ENCODE results near the gene MICALL2. TPM values are rescaled to one million over a fixed set of nuclear protein-coding genes. Genes with fewer than 3 reads are reported as not detected.

MICALL2 gene
- total RNA-seq, 4 donors from 2014 or later: 1.8 to 19.7 (median 12.6) TPM

GRCh38 chr7:1434165-1434718, 25.0 kb downstream of the MICALL2 start:
- TF ChIP-seq POLR2A (IDR thresholded peaks at IDR 0.05): no peak
- TF ChIP-seq, protein P1, sequence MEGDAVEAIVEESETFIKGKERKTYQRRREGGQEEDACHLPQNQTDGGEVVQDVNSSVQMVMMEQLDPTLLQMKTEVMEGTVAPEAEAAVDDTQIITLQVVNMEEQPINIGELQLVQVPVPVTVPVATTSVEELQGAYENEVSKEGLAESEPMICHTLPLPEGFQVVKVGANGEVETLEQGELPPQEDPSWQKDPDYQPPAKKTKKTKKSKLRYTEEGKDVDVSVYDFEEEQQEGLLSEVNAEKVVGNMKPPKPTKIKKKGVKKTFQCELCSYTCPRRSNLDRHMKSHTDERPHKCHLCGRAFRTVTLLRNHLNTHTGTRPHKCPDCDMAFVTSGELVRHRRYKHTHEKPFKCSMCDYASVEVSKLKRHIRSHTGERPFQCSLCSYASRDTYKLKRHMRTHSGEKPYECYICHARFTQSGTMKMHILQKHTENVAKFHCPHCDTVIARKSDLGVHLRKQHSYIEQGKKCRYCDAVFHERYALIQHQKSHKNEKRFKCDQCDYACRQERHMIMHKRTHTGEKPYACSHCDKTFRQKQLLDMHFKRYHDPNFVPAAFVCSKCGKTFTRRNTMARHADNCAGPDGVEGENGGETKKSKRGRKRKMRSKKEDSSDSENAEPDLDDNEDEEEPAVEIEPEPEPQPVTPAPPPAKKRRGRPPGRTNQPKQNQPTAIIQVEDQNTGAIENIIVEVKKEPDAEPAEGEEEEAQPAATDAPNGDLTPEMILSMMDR (IDR thresholded peaks at IDR 0.05): no peak
- DNase-seq: no peak
- peaks cover 3 to 6% of the 10 kb centered on the region in 2 donors for H3K27me3 ChIP-seq
- H3K36me3 ChIP-seq: no peaks in the 10 kb centered on the region
- no peak overlapping the region for H3K4me3 ChIP-seq
- no peaks in the 10 kb centered on the region for H3K9me3 ChIP-seq
- H3K27ac ChIP-seq: no peak overlapping the region
- intact Hi-C loops (cut with DNase I; ENCODE audit: low total_unique reads): no loop called here
- no peaks in the 10 kb centered on the region for H3K4me1 ChIP-seq

DNA sequence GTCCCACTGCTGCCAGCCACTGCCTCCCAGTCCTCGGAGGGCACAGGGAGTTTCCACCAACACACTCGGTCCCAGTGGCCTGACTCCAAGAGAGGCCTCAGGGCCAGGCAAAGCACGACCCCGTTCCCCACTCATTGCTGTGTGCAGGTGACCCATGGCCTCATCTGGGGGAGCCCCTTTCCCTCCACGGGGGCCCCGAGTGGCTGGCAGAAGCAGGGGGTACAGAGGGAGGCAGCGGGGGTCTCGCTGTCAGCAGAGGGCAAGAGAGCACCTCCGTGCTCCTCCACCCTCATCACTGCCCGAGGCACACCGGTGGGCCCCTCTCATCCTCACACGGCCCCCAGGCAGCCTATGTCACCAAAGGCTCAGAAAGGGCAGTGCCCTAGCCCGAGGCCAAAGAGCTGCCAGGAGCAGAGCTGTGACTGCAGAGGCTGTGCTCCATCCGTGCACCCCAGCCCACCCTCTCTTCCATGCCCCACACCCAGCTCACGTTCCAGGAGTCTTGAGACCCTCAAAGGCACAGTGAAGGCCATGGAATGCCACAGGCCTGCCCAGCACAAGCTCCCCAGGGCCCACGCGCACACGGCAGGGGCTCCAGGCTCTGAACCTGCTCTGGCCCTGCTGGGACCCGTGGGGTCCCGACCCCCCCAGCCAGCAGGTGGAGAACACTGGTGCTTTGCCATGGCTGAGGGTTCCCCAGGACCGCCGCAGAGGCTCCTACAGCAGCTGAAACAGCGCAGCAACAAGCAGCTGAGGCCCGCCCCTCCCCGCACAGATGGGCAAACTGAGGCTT, 25.9 kb downstream of the MICALL2 start:
- no peak for DNase-seq
- H3K9me3 ChIP-seq: no peaks in the 10 kb centered on the region
- H3K27me3 ChIP-seq: peaks cover 3 to 6% of the 10 kb centered on the region in 2 donors
- no peaks in the 10 kb centered on the region for H3K4me1 ChIP-seq
- TF ChIP-seq, protein P1 (IDR thresholded peaks at IDR 0.05): no peak
- TF ChIP-seq POLR2A (IDR thresholded peaks at IDR 0.05): no peak
- intact Hi-C loops (cut with DNase I; ENCODE audit: low total_unique reads): no loop called here
- H3K27ac ChIP-seq: no peak overlapping the region
- H3K36me3 ChIP-seq: no peaks in the 10 kb centered on the region
- no peak overlapping the region for H3K4me3 ChIP-seq

DNA sequence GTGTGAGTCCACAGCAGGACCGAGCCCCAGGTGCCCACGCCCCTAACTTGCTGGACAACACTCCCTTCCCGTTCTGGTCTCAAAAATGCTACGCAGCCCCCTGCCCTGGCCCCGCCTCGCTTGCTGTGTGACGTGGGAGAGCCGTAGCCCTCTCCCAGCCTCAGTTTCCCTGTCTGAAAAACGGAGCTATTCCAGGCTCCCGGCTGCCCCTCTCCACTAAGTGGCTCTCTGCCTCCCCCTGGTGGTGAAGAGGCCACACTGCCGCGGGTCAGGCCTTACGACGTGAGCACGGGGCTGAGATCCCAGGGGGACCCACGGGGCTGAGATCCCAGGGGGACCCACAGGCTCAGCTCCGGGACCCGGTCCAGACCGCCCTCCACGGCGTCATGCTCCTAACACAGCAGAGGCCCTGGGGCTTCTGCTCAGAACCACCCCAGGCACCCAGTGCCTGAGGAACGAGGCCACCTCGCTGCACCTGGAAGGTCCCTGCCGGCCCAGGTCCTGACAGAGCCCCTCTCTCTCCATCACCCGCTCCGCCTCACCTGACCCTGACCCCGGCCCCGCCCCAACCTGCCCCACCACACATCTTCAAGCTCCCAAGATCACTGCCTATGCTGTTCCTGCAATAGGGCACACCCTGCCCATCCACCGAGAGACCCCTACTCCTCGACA, 26.7 kb downstream of the MICALL2 start:
- DNase-seq: peak; percentile 61 to 67
- no peak for TF ChIP-seq POLR2A (IDR thresholded peaks at IDR 0.05)
- TF ChIP-seq, protein P1 (IDR thresholded peaks at IDR 0.05): peak; percentile 83 to 94 (median 88)
- Histone ChIP-seq H3K27ac (no peak overlapping the region), H3K9me3 (no peaks in the 10 kb centered on the region), H3K36me3 (no peaks in the 10 kb centered on the region), H3K4me1 (no peaks in the 10 kb centered on the region), H3K27me3 (peaks cover 3 to 6% of the 10 kb centered on the region in 2 donors), H3K4me3 (no peak overlapping the region)
- intact Hi-C loops (cut with DNase I; ENCODE audit: low total_unique reads): no loop called here

DNA sequence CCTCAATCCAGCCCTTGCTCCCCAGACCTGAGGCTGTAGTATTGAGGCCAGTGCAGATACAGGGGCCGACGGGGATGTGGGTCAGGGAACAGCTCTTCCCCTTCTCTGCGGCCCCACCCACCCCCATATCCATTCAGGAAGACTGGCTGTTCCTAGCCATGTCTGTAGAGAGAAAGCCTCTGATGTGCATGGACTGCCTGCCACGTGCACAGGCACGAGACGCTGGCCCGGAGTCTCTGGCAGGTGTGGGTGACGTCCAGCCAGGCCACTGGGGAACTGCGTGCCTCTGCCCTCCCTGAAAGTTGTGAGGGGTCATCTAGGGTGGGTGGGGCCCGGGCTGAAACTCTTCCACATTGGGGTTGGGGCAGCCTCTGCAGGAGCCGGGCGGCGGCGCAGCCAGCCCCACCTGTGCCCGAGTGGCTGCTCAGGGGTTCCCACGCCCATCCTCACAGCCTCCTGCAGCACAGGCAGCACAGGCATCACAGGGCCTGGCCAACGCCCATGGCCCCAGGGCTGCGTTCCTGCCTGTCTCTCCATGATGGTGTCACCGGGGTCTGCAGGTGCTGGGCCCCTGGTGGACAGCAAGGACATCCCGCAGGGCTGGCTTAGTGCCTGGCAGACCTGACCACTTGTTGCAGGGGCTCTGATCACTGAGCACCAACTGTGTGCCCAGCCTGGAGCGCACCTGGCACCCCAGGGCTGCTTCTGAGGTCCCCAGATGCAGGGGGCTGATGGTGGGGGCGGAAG, 27.5 kb downstream of the MICALL2 start:
- Histone ChIP-seq H3K36me3 (no peaks in the 10 kb centered on the region), H3K4me3 (no peak overlapping the region), H3K27ac (no peak overlapping the region), H3K4me1 (no peaks in the 10 kb centered on the region), H3K9me3 (no peaks in the 10 kb centered on the region), H3K27me3 (peaks cover 3 to 6% of the 10 kb centered on the region in 2 donors)
- TF ChIP-seq, protein P1 (IDR thresholded peaks at IDR 0.05): no peak
- no peak for TF ChIP-seq POLR2A (IDR thresholded peaks at IDR 0.05)
- intact Hi-C loops (cut with DNase I; ENCODE audit: low total_unique reads): no loop called here
- no peak for DNase-seq

All from uterus (tissue), 4 donors.